ENCODE measurements around the gene PARVB.

- TF ChIP-seq, protein P1, sequence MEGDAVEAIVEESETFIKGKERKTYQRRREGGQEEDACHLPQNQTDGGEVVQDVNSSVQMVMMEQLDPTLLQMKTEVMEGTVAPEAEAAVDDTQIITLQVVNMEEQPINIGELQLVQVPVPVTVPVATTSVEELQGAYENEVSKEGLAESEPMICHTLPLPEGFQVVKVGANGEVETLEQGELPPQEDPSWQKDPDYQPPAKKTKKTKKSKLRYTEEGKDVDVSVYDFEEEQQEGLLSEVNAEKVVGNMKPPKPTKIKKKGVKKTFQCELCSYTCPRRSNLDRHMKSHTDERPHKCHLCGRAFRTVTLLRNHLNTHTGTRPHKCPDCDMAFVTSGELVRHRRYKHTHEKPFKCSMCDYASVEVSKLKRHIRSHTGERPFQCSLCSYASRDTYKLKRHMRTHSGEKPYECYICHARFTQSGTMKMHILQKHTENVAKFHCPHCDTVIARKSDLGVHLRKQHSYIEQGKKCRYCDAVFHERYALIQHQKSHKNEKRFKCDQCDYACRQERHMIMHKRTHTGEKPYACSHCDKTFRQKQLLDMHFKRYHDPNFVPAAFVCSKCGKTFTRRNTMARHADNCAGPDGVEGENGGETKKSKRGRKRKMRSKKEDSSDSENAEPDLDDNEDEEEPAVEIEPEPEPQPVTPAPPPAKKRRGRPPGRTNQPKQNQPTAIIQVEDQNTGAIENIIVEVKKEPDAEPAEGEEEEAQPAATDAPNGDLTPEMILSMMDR (IDR thresholded peaks at IDR 0.05), result no peak
- no peak for TF ChIP-seq POLR2A (IDR thresholded peaks at IDR 0.05)
- no peak for TF ChIP-seq EP300 (IDR thresholded peaks at IDR 0.05; ENCODE audit: low read depth)
These were observed 31.7 kb downstream of the PARVB start for GRCh38 chr22:44055805-44056204.
